Fibroblast of the aortic adventitia (primary cell): ENCODE results near the gene UGT1A10. TPM values are rescaled to one million over a fixed set of nuclear protein-coding genes. Genes with fewer than 3 reads are reported as not detected.
"Not testable (repeated sequence)": the region's sequence is repeated elsewhere in the genome, so short reads cannot be mapped to it uniquely, and the experiment has no call there.

Source experiments
- DNase-seq: peaks from one replicate; pipeline ENCODE4 v3.0.0-alpha.2; 2010; ENCODE audit warnings: low read depth
- H3K4me3 ChIP-seq: 2 replicates; pipeline ENCODE4 v1.5.1; 2011; ENCODE audit warnings: low read depth, mild to moderate bottlenecking, control low read depth, low read length, moderate library complexity
- total RNA-seq: library from RNA; depleted of rRNA; stranded (reverse); fragments of >200 nt; gene quantifications from 2 replicates; pipeline ENCODE4 v1.2.3, GENCODE V29; 2012; ENCODE audit warnings: low replicate concordance
- TF ChIP-seq, protein P1 (sequence below): IDR thresholded peaks from 2 replicates; pipeline ENCODE4 v1.5.1; 2011; ENCODE audit warnings: mild to moderate bottlenecking, low read length, control low read depth, inconsistent platforms; ENCODE audit not compliant: insufficient read depth

UGT1A10 gene
- total RNA-seq, 1 donor, result not detected

DNA sequence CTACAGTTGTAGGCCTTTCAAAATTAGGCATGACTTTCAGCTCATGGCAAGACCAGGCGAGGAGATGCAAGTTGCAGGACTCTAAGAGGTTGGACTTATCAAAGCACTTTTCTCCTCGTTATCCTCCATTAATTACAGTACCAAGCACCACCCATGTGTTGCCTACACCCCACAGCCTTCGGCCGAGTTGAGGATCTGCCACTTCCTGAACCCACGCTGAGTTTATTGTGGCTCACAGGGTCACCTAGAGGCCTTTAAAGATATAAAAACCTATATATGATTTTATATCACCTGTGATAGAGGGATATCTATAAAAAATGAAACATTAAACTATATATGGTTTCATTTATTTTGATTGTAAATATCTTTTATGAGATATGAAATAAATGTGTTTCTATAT is 2.6 kb downstream of the UGT1A10 start:
- no peak overlapping the region for H3K4me3 ChIP-seq
- no peak for DNase-seq
- TF ChIP-seq, protein P1, sequence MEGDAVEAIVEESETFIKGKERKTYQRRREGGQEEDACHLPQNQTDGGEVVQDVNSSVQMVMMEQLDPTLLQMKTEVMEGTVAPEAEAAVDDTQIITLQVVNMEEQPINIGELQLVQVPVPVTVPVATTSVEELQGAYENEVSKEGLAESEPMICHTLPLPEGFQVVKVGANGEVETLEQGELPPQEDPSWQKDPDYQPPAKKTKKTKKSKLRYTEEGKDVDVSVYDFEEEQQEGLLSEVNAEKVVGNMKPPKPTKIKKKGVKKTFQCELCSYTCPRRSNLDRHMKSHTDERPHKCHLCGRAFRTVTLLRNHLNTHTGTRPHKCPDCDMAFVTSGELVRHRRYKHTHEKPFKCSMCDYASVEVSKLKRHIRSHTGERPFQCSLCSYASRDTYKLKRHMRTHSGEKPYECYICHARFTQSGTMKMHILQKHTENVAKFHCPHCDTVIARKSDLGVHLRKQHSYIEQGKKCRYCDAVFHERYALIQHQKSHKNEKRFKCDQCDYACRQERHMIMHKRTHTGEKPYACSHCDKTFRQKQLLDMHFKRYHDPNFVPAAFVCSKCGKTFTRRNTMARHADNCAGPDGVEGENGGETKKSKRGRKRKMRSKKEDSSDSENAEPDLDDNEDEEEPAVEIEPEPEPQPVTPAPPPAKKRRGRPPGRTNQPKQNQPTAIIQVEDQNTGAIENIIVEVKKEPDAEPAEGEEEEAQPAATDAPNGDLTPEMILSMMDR, result no peak

DNA sequence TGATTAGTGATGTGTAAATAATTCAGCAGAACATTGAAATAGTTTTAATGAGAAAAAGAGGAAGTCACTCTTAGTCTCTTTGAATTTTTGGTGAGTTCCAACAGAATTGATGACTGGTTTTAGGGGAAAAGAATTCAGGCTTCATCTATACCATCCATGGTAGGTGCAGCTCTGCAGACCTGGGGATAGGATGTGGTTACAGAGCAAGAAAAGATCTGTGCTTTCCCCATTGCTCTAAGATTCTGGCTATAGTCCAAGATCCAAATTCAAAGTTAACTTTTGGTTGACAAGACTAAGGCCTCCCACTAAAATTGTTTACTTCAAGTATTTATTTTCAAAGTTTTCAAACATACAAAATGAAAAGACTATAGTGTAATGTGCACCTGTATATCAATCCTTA is 3.6 kb downstream of the UGT1A10 start:
- H3K4me3 ChIP-seq, result no peak overlapping the region
- TF ChIP-seq, protein P1, result no peak
- DNase-seq, result no peak

DNA sequence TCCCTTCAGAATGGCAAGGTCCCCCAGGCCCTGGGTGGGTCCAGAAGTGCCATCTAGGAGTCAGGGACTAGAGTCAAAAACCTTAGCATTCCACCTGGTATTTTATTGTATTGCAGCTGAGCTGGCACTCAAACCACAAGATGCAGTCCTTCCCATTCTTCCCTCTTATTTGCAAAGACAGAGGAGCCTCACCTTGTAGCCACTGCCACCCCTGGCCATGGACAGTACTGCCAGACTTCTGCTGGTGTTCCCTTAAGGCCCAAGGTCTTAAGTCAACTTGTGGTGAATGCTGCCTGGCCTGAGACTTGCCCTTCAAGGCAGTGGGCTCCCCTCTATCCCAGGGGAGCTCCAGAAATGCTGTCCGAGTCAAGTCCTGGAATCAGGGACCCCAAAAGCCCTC is 6.9 kb downstream of the UGT1A10 start:
- no peak overlapping the region for H3K4me3 ChIP-seq
- TF ChIP-seq, protein P1, result peak; percentile 14
- DNase-seq, result peak; percentile 2

DNA sequence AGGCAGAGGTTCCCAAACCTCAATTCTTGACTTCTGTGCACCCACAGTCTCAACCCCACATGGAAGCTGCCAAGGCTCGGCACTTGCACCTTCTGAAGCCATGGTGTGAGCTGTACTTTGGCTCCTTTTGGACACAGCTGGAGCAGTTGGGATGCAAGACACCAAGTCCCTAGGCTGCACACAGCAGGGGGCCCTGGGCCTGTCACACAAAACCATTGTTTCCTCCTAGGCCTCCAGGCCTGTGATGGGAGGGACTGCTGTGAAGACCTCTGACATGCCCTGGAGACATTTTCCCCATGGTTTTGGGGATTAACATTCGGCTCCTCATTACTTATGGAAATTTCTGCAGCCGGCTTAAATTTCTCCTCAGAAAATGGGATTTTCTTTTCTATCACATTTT is 9.8 kb downstream of the UGT1A10 start:
- not testable (repeated sequence) for DNase-seq, H3K4me3 ChIP-seq

DNA sequence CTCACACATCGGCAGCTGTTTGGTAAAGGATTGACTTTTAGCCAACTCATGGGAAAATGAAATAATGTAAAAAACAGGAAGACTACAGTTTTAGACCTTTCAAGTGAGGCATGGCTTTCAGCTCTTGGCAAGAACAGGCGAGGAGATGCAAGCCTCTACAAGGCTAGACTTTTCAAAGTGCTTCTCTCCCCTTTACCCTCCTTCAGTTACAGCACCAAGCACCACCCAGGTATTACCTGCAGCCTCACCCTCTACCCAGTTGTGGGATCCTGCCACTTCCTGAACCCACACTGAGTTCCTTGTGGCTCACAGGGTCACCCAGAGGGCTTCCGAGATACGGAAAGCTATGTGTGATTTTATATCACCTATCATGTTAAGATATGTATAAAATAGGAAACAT is 14.7 kb downstream of the UGT1A10 start:
- DNase-seq, result no peak
- TF ChIP-seq, protein P1, result no peak
- H3K4me3 ChIP-seq, result no peak overlapping the region

DNA sequence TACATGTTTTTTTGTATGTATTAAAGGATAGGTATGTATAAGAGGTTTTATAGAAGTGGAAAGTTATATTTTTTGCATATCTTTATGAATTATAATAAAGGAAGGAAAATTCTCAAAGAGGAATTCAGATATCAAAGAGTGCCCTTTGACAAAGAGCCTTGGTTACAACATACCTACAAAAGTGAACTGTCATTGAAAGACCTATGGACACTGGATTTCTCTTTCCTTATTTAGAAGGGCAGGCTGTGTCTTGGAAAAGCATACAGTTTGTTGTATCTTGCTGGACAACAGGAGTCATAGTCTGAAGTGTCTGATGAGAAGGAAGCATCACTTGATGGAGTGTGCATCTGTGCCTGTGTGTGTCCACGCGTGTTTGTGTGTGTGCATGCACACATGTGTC is 15.2 kb downstream of the UGT1A10 start:
- no peak for DNase-seq
- TF ChIP-seq, protein P1, result no peak

DNA sequence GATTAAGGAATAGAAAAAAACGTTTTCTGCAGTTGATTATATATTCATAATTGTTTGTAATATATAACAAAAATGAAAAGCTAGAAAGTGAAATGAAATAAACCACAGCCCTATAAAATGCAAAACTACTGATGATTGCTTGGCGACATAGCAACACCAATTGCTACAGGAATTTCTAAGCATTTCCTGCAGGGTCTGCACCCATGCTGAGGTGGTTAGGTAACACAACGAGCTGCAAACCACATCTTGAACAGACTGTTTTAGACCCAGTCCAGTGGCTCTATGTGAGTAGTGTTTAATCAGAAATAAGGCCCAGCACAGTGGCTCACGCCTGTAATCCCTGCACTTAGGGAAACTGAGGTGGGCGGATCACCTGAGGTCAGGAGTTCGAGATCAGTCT is 18.3 kb downstream of the UGT1A10 start:
- TF ChIP-seq, protein P1, result no peak
- DNase-seq, result no peak
- H3K4me3 ChIP-seq, result no peak overlapping the region

More for the DNA sequence above, 15.2 kb downstream of the UGT1A10 start:
- no peak overlapping the region for H3K4me3 ChIP-seq
